ENCODE data around the gene LIMS1. TPM values are rescaled to one million over a fixed set of nuclear protein-coding genes. Genes with fewer than 3 reads are reported as not detected.
"Not testable (repeated sequence)": the region's sequence is repeated elsewhere in the genome, so short reads cannot be mapped to it uniquely, and the experiment has no call there.

Gene LIMS1
- total RNA-seq, 2 donors from 2014 or later, result 141 to 233 TPM

- DNase-seq, result not testable (repeated sequence)
Measured at GRCh38 chr2:108597105-108597744, 63.0 kb downstream of the LIMS1 start.

GRCh38 chr2:108601199-108601598, 66.9 kb downstream of the LIMS1 start:
- H3K36me3 Mint-ChIP-seq (ENCODE audit: low read depth); H3K4me3 Mint-ChIP-seq; H3K27me3 Mint-ChIP-seq; H3K4me1 Mint-ChIP-seq; H3K27ac Mint-ChIP-seq; DNase-seq; H3K9me3 ChIP-seq (ENCODE audit: control insufficient read depth, low read length, poor library complexity, severe bottlenecking); ATAC-seq: not testable (repeated sequence)

More at GRCh38 chr2:108597105-108597744, 63.0 kb downstream of the LIMS1 start:
- H3K27me3 Mint-ChIP-seq; H3K9me3 ChIP-seq (ENCODE audit: control insufficient read depth, low read length, poor library complexity, severe bottlenecking); H3K36me3 Mint-ChIP-seq (ENCODE audit: low read depth); H3K4me3 Mint-ChIP-seq; H3K27ac Mint-ChIP-seq: not testable (repeated sequence)
- peak; percentile 88 for ATAC-seq
- peaks cover 15% of the 10 kb centered on the region for H3K4me1 Mint-ChIP-seq

- no peaks in the 10 kb centered on the region for H3K9me3 ChIP-seq (ENCODE audit: control insufficient read depth, low read length, poor library complexity, severe bottlenecking)
- H3K27ac Mint-ChIP-seq, result no peak overlapping the region
- no peaks in the 10 kb centered on the region for H3K36me3 Mint-ChIP-seq (ENCODE audit: low read depth)
- H3K4me1 Mint-ChIP-seq, result peaks cover 3% of the 10 kb centered on the region
- ATAC-seq (no peak), DNase-seq (no peak)
- no peaks in the 10 kb centered on the region for H3K27me3 Mint-ChIP-seq
- no peak overlapping the region for H3K4me3 Mint-ChIP-seq
Measured at GRCh38 chr2:108602422-108602821, 68.2 kb downstream of the LIMS1 start.

- Mint-ChIP-seq H3K27ac (no peak overlapping the region), H3K36me3 (ENCODE audit: low read depth) (no peaks in the 10 kb centered on the region), H3K27me3 (no peaks in the 10 kb centered on the region), H3K4me1 (peaks cover 17% of the 10 kb centered on the region), H3K4me3 (no peak overlapping the region)
- no peaks in the 10 kb centered on the region for H3K9me3 ChIP-seq (ENCODE audit: control insufficient read depth, low read length, poor library complexity, severe bottlenecking)
- no peak for DNase-seq
- no peak for ATAC-seq
Measured at GRCh38 chr2:108604196-108604595, 69.9 kb downstream of the LIMS1 start.

- no peaks in the 10 kb centered on the region for H3K27me3 Mint-ChIP-seq
- ATAC-seq (no peak), DNase-seq (no peak)
- peak overlapping the region; percentile 49 for H3K27ac Mint-ChIP-seq
- H3K36me3 Mint-ChIP-seq (ENCODE audit: low read depth), result no peaks in the 10 kb centered on the region
- no peak overlapping the region for H3K4me3 Mint-ChIP-seq
- peaks cover 28% of the 10 kb centered on the region for H3K4me1 Mint-ChIP-seq
- no peaks in the 10 kb centered on the region for H3K9me3 ChIP-seq (ENCODE audit: control insufficient read depth, low read length, poor library complexity, severe bottlenecking)
Measured at GRCh38 chr2:108605947-108606346, 71.7 kb downstream of the LIMS1 start.

- Mint-ChIP-seq H3K4me1 (peaks cover 43% of the 10 kb centered on the region), H3K36me3 (ENCODE audit: low read depth) (no peaks in the 10 kb centered on the region), H3K27ac (peak overlapping the region; percentile 49), H3K4me3 (no peak overlapping the region), H3K27me3 (no peaks in the 10 kb centered on the region)
- DNase-seq, result peak in 2 of 3 donors; percentile 36 to 44
- ATAC-seq, result peak; percentile 27
- no peaks in the 10 kb centered on the region for H3K9me3 ChIP-seq (ENCODE audit: control insufficient read depth, low read length, poor library complexity, severe bottlenecking)
Measured at GRCh38 chr2:108607706-108608301, 73.5 kb downstream of the LIMS1 start.

DNA sequence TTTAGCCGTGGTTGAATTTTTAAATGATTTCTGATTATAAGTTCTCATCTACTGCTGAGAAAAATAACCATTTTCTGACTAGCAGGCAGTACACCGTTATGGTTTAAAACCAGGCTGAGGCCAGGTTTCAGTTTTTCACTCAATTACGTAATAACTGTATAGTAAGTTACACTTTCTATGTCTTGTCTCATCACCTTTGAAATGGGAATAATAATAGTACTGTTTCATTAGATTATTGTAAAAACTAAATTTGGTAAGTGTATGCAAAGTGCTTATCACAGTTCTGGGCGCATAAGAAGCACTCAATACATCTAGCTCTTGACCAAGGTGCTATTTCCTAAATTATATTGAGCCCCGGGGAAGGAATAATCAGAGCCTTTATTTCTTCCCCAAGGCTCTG, 76.8 kb downstream of the LIMS1 start:
- DNase-seq (no peak), ATAC-seq (no peak)
- Mint-ChIP-seq H3K27me3 (no peaks in the 10 kb centered on the region), H3K27ac (peak overlapping the region; percentile 99), H3K4me3 (peak overlapping the region; percentile 73), H3K36me3 (ENCODE audit: low read depth) (peaks cover 3% of the 10 kb centered on the region), H3K4me1 (peaks cover 66% of the 10 kb centered on the region)
- H3K9me3 ChIP-seq (ENCODE audit: control insufficient read depth, low read length, poor library complexity, severe bottlenecking), result no peaks in the 10 kb centered on the region

DNA sequence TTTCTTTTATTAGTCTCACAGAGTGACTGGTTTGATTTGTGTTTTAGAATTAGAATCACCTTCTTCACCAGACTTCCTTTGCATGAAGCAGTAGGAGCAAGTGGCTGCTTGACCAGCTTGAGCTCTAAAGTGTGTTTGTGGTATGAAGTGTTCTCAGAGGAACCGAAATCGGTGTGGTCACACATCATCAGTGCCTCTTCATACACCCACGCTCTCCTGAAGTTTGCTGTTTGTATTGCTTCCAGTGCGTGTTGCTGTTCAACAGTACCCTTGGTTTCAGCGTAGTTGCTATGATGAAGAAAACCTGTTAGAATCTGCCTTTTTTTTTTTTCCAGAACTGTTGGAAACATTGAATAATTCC, 77.9 kb downstream of the LIMS1 start:
- peak; percentile 70 for ATAC-seq
- peaks cover 73% of the 10 kb centered on the region for H3K4me1 Mint-ChIP-seq
- H3K9me3 ChIP-seq (ENCODE audit: control insufficient read depth, low read length, poor library complexity, severe bottlenecking), result no peaks in the 10 kb centered on the region
- H3K36me3 Mint-ChIP-seq (ENCODE audit: low read depth), result peaks cover 3% of the 10 kb centered on the region
- H3K27ac Mint-ChIP-seq, result peak overlapping the region; percentile 99
- no peak for DNase-seq
- no peaks in the 10 kb centered on the region for H3K27me3 Mint-ChIP-seq
- H3K4me3 Mint-ChIP-seq, result peak overlapping the region; percentile 81

DNA sequence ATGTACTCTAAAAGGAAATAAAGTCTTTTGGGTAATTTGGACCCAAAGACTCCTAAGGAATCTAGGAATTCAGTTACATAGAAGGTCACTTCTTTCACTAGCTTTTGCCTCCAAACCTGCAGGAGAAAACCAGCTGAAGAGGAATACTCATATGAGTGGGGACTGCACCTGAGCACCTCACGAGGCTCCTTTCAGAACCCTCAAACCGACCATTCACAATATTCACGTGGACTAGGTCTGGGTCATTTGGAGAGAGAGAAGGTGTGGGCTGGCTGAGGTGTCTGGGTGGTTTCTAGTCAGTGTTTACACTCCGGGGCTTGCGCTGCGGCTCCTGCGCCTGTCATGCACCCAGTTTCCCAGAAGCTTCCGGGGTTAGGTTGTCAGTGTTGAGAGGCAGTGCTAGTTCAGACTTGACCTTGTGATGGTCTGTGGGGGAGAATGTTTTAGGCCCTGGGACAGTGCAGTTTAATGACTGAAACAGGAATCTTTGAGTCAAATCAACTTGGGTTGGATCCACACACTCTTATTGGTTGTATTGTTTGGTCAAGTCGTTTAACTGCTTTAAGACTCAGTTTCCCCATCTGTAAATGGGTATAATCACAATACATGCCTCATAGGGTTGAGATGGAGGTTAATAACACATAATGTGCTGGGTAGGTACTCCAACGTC, 78.4 kb downstream of the LIMS1 start:
- ATAC-seq (peak; percentile 76), DNase-seq (peak; percentile 23 to 51 (median 42))
- H3K9me3 ChIP-seq (ENCODE audit: control insufficient read depth, low read length, poor library complexity, severe bottlenecking), result no peaks in the 10 kb centered on the region
- Mint-ChIP-seq H3K4me3 (peak overlapping the region; percentile 81), H3K27me3 (no peaks in the 10 kb centered on the region), H3K36me3 (ENCODE audit: low read depth) (peaks cover 3% of the 10 kb centered on the region), H3K4me1 (peaks cover 74% of the 10 kb centered on the region), H3K27ac (peak overlapping the region; percentile 99)

GRCh38 chr2:108613261-108614042, 79.2 kb downstream of the LIMS1 start:
- Mint-ChIP-seq H3K4me3 (peak overlapping the region; percentile 89), H3K27me3 (no peaks in the 10 kb centered on the region), H3K27ac (peak overlapping the region; percentile 99), H3K4me1 (peaks cover 75% of the 10 kb centered on the region), H3K36me3 (ENCODE audit: low read depth) (peaks cover 3% of the 10 kb centered on the region)
- no peak for DNase-seq
- ATAC-seq, result no peak
- H3K9me3 ChIP-seq (ENCODE audit: control insufficient read depth, low read length, poor library complexity, severe bottlenecking), result no peaks in the 10 kb centered on the region

GRCh38 chr2:108614043-108614545, 79.8 kb downstream of the LIMS1 start:
- Mint-ChIP-seq H3K4me3 (peak overlapping the region; percentile 89), H3K36me3 (ENCODE audit: low read depth) (peaks cover 3% of the 10 kb centered on the region), H3K4me1 (peaks cover 75% of the 10 kb centered on the region), H3K27ac (peak overlapping the region; percentile 99), H3K27me3 (no peaks in the 10 kb centered on the region)
- DNase-seq (no peak), ATAC-seq (no peak)
- H3K9me3 ChIP-seq (ENCODE audit: control insufficient read depth, low read length, poor library complexity, severe bottlenecking), result no peaks in the 10 kb centered on the region

GRCh38 chr2:108614659-108615058, 80.4 kb downstream of the LIMS1 start:
- Mint-ChIP-seq H3K4me3 (peak overlapping the region; percentile 89), H3K36me3 (ENCODE audit: low read depth) (peaks cover 3% of the 10 kb centered on the region), H3K27ac (peak overlapping the region; percentile 99), H3K27me3 (no peaks in the 10 kb centered on the region), H3K4me1 (peaks cover 74% of the 10 kb centered on the region)
- DNase-seq (no peak), ATAC-seq (no peak)
- no peaks in the 10 kb centered on the region for H3K9me3 ChIP-seq (ENCODE audit: control insufficient read depth, low read length, poor library complexity, severe bottlenecking)
